HCT116 (cell line): ENCODE data around the gene DNAJB13.

ENCODE experiments used
- EGR1 ChIP-seq: IDR thresholded peaks from 2 replicates; pipeline ENCODE4 v1.6.1; 2012; ENCODE audit warnings: low read depth
- EZH2 ChIP-seq: fragments of 200-600 bp; sonication (generic); IDR thresholded peaks from 2 replicates; pipeline ENCODE4 v1.6.1; 2017; ENCODE audit warnings: antibody characterized with exemption, mixed run types
- YY1 ChIP-seq: IDR thresholded peaks from 2 replicates; pipeline ENCODE4 v1.6.1; 2011; ENCODE audit warnings: low read length, low read depth, moderate library complexity, mild to moderate bottlenecking; ENCODE audit not compliant: insufficient replicate concordance; ENCODE audit errors: extremely low read depth
- TF ChIP-seq, protein P1 (sequence below), 3 experiments: fragments of 200-600 bp in 1 of 3; sonication (generic) in 1 of 3; IDR thresholded peaks in 2 of 3; conservative IDR thresholded peaks in 1 of 3; 2 replicates each; pipeline ENCODE4 v1.5.1; 2012 to 2017; ENCODE audit warnings: low read depth in 2 of 3, low read length in 2 of 3, antibody characterized with exemption in 1 of 3, borderline replicate concordance in 1 of 3, control low read depth in 1 of 3, mild to moderate bottlenecking in 1 of 3, mixed read lengths in 1 of 3, mixed run types in 1 of 3, moderate library complexity in 1 of 3; ENCODE audit not compliant: insufficient read depth in 1 of 3

DNA sequence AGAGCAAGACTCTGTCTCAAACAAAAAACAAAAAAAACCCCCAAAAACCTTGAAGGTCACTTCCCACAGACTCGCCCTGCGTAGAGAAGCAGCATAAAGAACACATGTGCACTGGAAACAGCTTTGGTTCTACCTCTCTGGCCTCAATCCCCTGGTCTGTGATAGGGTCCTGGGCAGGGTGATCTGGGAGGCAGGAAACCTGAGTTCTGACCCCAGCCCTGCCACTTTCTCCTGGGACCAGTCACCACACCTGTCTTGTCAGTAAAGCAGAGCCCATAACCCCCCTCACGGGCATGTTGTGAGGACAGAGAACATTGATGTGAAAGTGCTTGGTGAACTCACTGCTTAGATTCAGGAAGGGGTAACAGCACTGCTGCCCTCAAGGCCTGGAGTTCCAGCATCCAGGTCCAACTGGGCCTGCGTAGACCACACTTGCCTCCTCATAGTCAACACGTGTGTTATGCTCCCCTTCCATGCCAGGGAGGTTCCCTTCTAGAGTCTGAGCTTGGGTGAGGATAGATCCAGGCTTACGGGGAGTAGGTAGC, 20.4 kb downstream of the DNAJB13 start:
- TF ChIP-seq EZH2 = no peak
- TF ChIP-seq, protein P1, sequence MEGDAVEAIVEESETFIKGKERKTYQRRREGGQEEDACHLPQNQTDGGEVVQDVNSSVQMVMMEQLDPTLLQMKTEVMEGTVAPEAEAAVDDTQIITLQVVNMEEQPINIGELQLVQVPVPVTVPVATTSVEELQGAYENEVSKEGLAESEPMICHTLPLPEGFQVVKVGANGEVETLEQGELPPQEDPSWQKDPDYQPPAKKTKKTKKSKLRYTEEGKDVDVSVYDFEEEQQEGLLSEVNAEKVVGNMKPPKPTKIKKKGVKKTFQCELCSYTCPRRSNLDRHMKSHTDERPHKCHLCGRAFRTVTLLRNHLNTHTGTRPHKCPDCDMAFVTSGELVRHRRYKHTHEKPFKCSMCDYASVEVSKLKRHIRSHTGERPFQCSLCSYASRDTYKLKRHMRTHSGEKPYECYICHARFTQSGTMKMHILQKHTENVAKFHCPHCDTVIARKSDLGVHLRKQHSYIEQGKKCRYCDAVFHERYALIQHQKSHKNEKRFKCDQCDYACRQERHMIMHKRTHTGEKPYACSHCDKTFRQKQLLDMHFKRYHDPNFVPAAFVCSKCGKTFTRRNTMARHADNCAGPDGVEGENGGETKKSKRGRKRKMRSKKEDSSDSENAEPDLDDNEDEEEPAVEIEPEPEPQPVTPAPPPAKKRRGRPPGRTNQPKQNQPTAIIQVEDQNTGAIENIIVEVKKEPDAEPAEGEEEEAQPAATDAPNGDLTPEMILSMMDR (IDR thresholded peaks at IDR 0.05 in 2 of 3, conservative IDR thresholded peaks at IDR 0.05 in 1 of 3; ENCODE audit: borderline replicate concordance in 1 of 3, insufficient read depth in 1 of 3, low read depth in 2 of 3, low read length in 2 of 3) = no peak
- TF ChIP-seq YY1 = no peak
- no peak for TF ChIP-seq EGR1
